Heart left ventricle (tissue), 16 donors: ENCODE measurements around the gene SERPINA9. TPM values are rescaled to one million over a fixed set of nuclear protein-coding genes. Genes with fewer than 3 reads are reported as not detected.
"Not testable (repeated sequence)": the region's sequence is repeated elsewhere in the genome, so short reads cannot be mapped to it uniquely, and the experiment has no call there.

Source experiments
- ATAC-seq, 4 donors: fragments of 200-7000 bp; cut with Tn5 transposase; one replicate each; pipeline ENCODE4 v1.9.1; 2020 to 2022; ENCODE audit warnings: moderate library complexity in 4 of 4, mild to moderate bottlenecking in 3 of 4, moderate number of reproducible peaks in 1 of 4
- DNase-seq, 5 donors: peaks; one replicate each; pipeline ENCODE4 v3.0.0-alpha.2; 2020
- H3K27ac ChIP-seq, 12 donors: fragments of 200-600 bp; sonication (generic) in 4 of 12; one replicate each; pipeline versions ENCODE4 v1.5.0 to v1.8.0; 2016 to 2022; ENCODE audit warnings: mild to moderate bottlenecking in 2 of 12
- H3K27me3 ChIP-seq, 9 donors: fragments of 200-600 bp; sonication (generic) in 2 of 9; one replicate each; pipeline versions ENCODE4 v1.5.1 to v1.8.0; 2016 to 2022; ENCODE audit warnings: mild to moderate bottlenecking in 3 of 9
- H3K36me3 ChIP-seq, 9 donors: fragments of 200-600 bp; sonication (generic) in 2 of 9; one replicate each; pipeline versions ENCODE4 v1.5.0 to v1.8.0; 2018 to 2022; ENCODE audit warnings: mild to moderate bottlenecking in 2 of 9
- H3K4me1 ChIP-seq, 12 donors: fragments of 200-600 bp; sonication (generic) in 4 of 12; one replicate each; pipeline versions ENCODE4 v1.5.0 to v1.8.0; 2016 to 2022; ENCODE audit warnings: mild to moderate bottlenecking in 3 of 12
- H3K4me3 ChIP-seq, 12 donors: fragments of 200-600 bp; sonication (generic) in 4 of 12; one replicate each; pipeline versions ENCODE4 v1.5.0 to v1.8.0; 2017 to 2022; ENCODE audit warnings: mild to moderate bottlenecking in 9 of 12, moderate library complexity in 4 of 12
- H3K9me3 ChIP-seq, 12 donors: fragments of 200-600 bp; sonication (generic) in 4 of 12; one replicate each; pipeline versions ENCODE4 v1.5.0 to v1.8.0; 2016 to 2022; ENCODE audit warnings: mild to moderate bottlenecking in 1 of 12
- CTCF ChIP-seq, 12 donors: fragments of 200-600 bp; sonication (generic) in 4 of 12; IDR thresholded peaks; one replicate each; pipeline versions ENCODE4 v1.5.0 to v1.8.0; 2018 to 2022; ENCODE audit warnings: antibody characterized with exemption in 12 of 12, mild to moderate bottlenecking in 5 of 12
- POLR2A ChIP-seq, 2 donors: fragments of 450-650 bp; IDR thresholded peaks; one replicate each; pipeline ENCODE4 v1.6.1; 2017; ENCODE audit warnings: antibody characterized with exemption in 2 of 2, mild to moderate bottlenecking in 2 of 2, moderate library complexity in 2 of 2
- WGBS, 4 donors: extraction: QIAGEN DNeasy Blood & Tissue Kit in 2 of 4; methylation state at CpG; one replicate each; pipeline versions ENCODE4 v1.1.5 to v1.1.7; 2013 to 2018; 5-methylcytosine and 5-hydroxymethylcytosine counted together
- intact Hi-C, 10 donors: fragments of 100-400 bp; cut with DNase I; formaldehyde crosslinking; loops; one replicate each; pipeline versions ENCODE4 v1.11.1 to v1.14.2; 2022
- polyA plus RNA-seq, 2 donors: library from polyadenylated mRNA; stranded (reverse); fragments of 200-250 nt; gene quantifications; one replicate each; pipeline ENCODE4 v1.2.3, GENCODE V29; 2013
- total RNA-seq, 9 donors: library from RNA; depleted of rRNA in 2 of 9; stranded (reverse); fragments of >200 nt in 2 of 9; fragmentation: NEBNext Ultra II Directional in 3 of 9; extraction: Animal tissue kit (Norgen Biotek cat#: 25700) in 3 of 9; gene quantifications; one replicate each; pipeline versions ENCODE4 v1.1.0 to v1.2.4, GENCODE V29; 2016 to 2023
- donor health status: ischemic (EF 13 %, LVEDD 7.1; RV severe dilation, severe dysfunction).
- donor health status: healthy with polysubstance abuse.
- donor health status: DM: no; HTN: yes; CAD: no.
- donor health status: DM: no; HTN: no; CAD: no.
- donor health status: ischemic (EF 25% LVEDD 6.9; RV normal size, moderate dysfunction).
- donor health status: ischemic (EF 25% LVEDD 5.7; RV mildly dilated, moderate dysfunction).
- donor health status: healthy.
- donor health status: DM: yes; HTN: yes; CAD: no.
- donor health status: ischemic (EF 35%, LVEDD 5.7; RV mildly dilated, moderate dysfunction).
- donor health status: nonischemic (EF 11% LVEDD 7.7; RV severe dilation, severe dysfunction).
- donor health status: DM: yes; HTN: yes; CAD: no.
- donor health status: PGD.
- donor health status: ischemic (EF 29% LVEDD 5.4; RV normal size, mild dysfunction).
- donor health status: nonischemic (EF 23%, LVEDD 6.1; RV moderate dilation, normal function).

The SERPINA9 gene
- total and polyA plus RNA-seq, 11 donors, result not detected

- intact Hi-C loops, result no loop called here
- DNase-seq, result no peak
Measured at GRCh38 chr14:94515426-94515825, 39.4 kb upstream of the SERPINA9 start.

GRCh38 chr14:94514351-94514750, 38.4 kb upstream of the SERPINA9 start:
- H3K27ac ChIP-seq, result no peak overlapping the region
- no peaks in the 10 kb centered on the region for H3K9me3 ChIP-seq
- no peak overlapping the region for H3K4me3 ChIP-seq
- TF ChIP-seq CTCF (IDR thresholded peaks at IDR 0.05), result no peak
- no peak for TF ChIP-seq POLR2A (IDR thresholded peaks at IDR 0.05)
- no peaks in the 10 kb centered on the region for H3K36me3 ChIP-seq
- ATAC-seq, result no peak
- intact Hi-C loops, result no loop called here
- peaks cover 0 to 26% (median 5%) of the 10 kb centered on the region in 9 donors for H3K27me3 ChIP-seq
- H3K4me1 ChIP-seq, result peaks cover 0 to 3% (median 0%) of the 10 kb centered on the region in 12 donors
- 59 to 75% (median 71%) methylated on average over 4 to 7 of the region's 7 CpGs for WGBS, 4 donors
- DNase-seq, result no peak

More at GRCh38 chr14:94515426-94515825, 39.4 kb upstream of the SERPINA9 start:
- Histone ChIP-seq H3K36me3 (no peaks in the 10 kb centered on the region), H3K9me3 (no peaks in the 10 kb centered on the region), H3K27ac (no peak overlapping the region), H3K4me1 (peaks cover 0 to 3% (median 0%) of the 10 kb centered on the region in 12 donors), H3K27me3 (peaks cover 0 to 20% (median 5%) of the 10 kb centered on the region in 9 donors), H3K4me3 (no peak overlapping the region)
- WGBS, 4 donors, result 74 to 83% (median 83%) methylated on average over 9 of the region's 9 CpGs
- no peak for TF ChIP-seq CTCF (IDR thresholded peaks at IDR 0.05)
- no peak for TF ChIP-seq POLR2A (IDR thresholded peaks at IDR 0.05)
- no peak for ATAC-seq

GRCh38 chr14:94510481-94510880, 34.5 kb upstream of the SERPINA9 start:
- H3K9me3 ChIP-seq, H3K4me1 ChIP-seq, H3K36me3 ChIP-seq, H3K4me3 ChIP-seq, H3K27ac ChIP-seq, DNase-seq, ATAC-seq, intact Hi-C loops: not testable (repeated sequence)
- peaks cover 0 to 29% (median 5%) of the 10 kb centered on the region in 9 donors for H3K27me3 ChIP-seq
- 69 to 76% (median 73%) methylated on average over 2 of the region's 2 CpGs for WGBS, 4 donors

GRCh38 chr14:94509356-94509755, 33.4 kb upstream of the SERPINA9 start, which contains the start of gene SERPINA12:
Gene SERPINA12 (minus strand): TSS chr14:94509469. CDS start chr14:94498397, 11,072 bp downstream.
- no peak for ATAC-seq
- intact Hi-C loops, result no loop called here
- peaks cover 0 to 36% (median 5%) of the 10 kb centered on the region in 9 donors for H3K27me3 ChIP-seq
- no peak within 1 kb of the TSS for H3K4me3 ChIP-seq
- H3K27ac ChIP-seq, result no peak within 1 kb of the TSS
- H3K36me3 ChIP-seq, result no peaks in the 10 kb centered on the region
- DNase-seq, result no peak
- 61 to 68% (median 64%) methylated on average over 3 of the region's 3 CpGs for WGBS, 4 donors
- H3K4me1 ChIP-seq, result no peaks in the 10 kb centered on the region
- TF ChIP-seq POLR2A (IDR thresholded peaks at IDR 0.05) (no peak), CTCF (IDR thresholded peaks at IDR 0.05) (no peak)
- no peaks in the 10 kb centered on the region for H3K9me3 ChIP-seq

- intact Hi-C loops, result no loop called here
- ATAC-seq (no peak), DNase-seq (no peak)
- H3K27ac ChIP-seq, result no peak overlapping the region
- no peak overlapping the region for H3K4me3 ChIP-seq
- TF ChIP-seq POLR2A (IDR thresholded peaks at IDR 0.05), result no peak
- no peak for TF ChIP-seq CTCF (IDR thresholded peaks at IDR 0.05)
- H3K27me3 ChIP-seq, result peaks cover 0 to 23% (median 3%) of the 10 kb centered on the region in 9 donors
- no peaks in the 10 kb centered on the region for H3K9me3 ChIP-seq
- WGBS, 4 donors, result 74 to 83% (median 79%) methylated on average over 8 of the region's 8 CpGs
- H3K36me3 ChIP-seq, result no peaks in the 10 kb centered on the region
- H3K4me1 ChIP-seq, result no peaks in the 10 kb centered on the region
Measured at GRCh38 chr14:94505641-94506040, 29.6 kb upstream of the SERPINA9 start.
